Mucosa of descending colon (tissue), 3 donors: ENCODE measurements around the gene PRSS12. TPM values are rescaled to one million over a fixed set of nuclear protein-coding genes. Genes with fewer than 3 reads are reported as not detected.

Source experiments
- ATAC-seq: fragments of 200-7000 bp; cut with Tn5 transposase; one replicate; pipeline ENCODE4 v1.9.1; 2020; ENCODE audit warnings: mild to moderate bottlenecking, moderate library complexity
- DNase-seq, 3 donors: peaks; one replicate each; pipeline ENCODE4 v3.0.0-alpha.2; 2020
- H3K36me3 ChIP-seq: fragments of 200-600 bp; one replicate; pipeline ENCODE4 v1.8.0; 2021; ENCODE audit warnings: low read depth, mild to moderate bottlenecking
- H3K4me1 ChIP-seq: fragments of 200-600 bp; one replicate; pipeline ENCODE4 v1.8.0; 2021; ENCODE audit warnings: low read depth, mild to moderate bottlenecking
- H3K4me3 ChIP-seq: fragments of 200-600 bp; one replicate; pipeline ENCODE4 v1.8.0; 2021; ENCODE audit warnings: mild to moderate bottlenecking
- H3K9me3 ChIP-seq: fragments of 200-600 bp; one replicate; pipeline ENCODE4 v1.8.0; 2021; ENCODE audit warnings: mild to moderate bottlenecking
- intact Hi-C, 2 donors: fragments of 100-400 bp; cut with DNase I in 1 of 2; cut with micrococcal nuclease in 1 of 2; formaldehyde crosslinking; loops; one replicate each; pipeline versions ENCODE4 v1.11.0 to v1.11.1; 2022; cut with DNase I, micrococcal nuclease
- total RNA-seq, 3 donors: library from RNA; stranded (reverse); fragmentation: NEBNext Ultra II Directional in 2 of 3; extraction: Animal tissue kit (Norgen Biotek cat#: 25700) in 2 of 3; gene quantifications; one replicate each; pipeline versions ENCODE4 v1.2.1 to v1.2.4, GENCODE V29; 2021 to 2023
- TF ChIP-seq, protein P1 (sequence below): fragments of 200-600 bp; IDR thresholded peaks from one replicate; pipeline ENCODE4 v1.8.0; 2022; ENCODE audit warnings: antibody characterized with exemption, mild to moderate bottlenecking
- donor health status: DM: no; HTN: no; CAD: no; lungs with moderate emphysema.
- donor health status: DM: no; HTN: no; CAD: no.
- donor health status: DM: no; HTN: yes; CAD: no.

Gene PRSS12
- total RNA-seq, 3 donors from 2014 or later: 12.9 to 41.7 (median 31.1) TPM

DNA sequence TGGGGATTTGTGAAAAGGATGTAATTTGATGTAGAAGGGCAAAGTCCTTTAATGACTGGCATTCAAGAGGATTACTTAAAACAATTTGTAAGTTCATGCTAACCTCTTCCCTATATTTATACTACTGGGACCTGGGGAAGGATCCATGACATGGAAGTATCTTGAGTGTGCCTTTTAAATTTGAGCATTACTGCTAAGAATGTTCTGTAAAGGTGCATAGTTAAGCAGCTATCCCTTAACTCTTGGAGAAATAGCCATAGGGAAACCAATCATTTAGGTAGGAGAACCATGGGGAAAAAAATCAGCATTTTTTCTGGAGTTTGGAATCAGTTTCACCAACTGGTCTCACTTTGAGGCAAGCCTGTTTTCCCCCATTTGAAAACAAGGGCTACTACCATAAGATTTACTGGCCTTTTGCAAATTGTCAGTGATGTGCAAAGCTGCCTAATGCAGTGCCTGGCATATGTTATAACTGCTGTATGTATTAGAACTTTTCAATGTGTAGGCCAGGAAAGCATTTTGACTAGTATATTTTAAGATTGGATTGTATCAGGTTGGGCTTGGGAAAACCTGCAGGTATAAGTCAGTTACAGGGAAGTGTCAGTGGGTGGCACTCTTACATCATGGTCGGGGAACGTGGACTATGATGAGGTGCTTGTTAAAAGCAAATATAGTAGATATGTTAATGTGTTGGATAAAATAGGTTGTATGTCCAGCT is 72.1 kb downstream of the PRSS12 start:
- Histone ChIP-seq H3K9me3 (no peaks in the 10 kb centered on the region), H3K36me3 (no peaks in the 10 kb centered on the region), H3K4me3 (no peak overlapping the region), H3K4me1 (peaks cover 23% of the 10 kb centered on the region)
- TF ChIP-seq, protein P1, sequence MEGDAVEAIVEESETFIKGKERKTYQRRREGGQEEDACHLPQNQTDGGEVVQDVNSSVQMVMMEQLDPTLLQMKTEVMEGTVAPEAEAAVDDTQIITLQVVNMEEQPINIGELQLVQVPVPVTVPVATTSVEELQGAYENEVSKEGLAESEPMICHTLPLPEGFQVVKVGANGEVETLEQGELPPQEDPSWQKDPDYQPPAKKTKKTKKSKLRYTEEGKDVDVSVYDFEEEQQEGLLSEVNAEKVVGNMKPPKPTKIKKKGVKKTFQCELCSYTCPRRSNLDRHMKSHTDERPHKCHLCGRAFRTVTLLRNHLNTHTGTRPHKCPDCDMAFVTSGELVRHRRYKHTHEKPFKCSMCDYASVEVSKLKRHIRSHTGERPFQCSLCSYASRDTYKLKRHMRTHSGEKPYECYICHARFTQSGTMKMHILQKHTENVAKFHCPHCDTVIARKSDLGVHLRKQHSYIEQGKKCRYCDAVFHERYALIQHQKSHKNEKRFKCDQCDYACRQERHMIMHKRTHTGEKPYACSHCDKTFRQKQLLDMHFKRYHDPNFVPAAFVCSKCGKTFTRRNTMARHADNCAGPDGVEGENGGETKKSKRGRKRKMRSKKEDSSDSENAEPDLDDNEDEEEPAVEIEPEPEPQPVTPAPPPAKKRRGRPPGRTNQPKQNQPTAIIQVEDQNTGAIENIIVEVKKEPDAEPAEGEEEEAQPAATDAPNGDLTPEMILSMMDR: peak; percentile 8
- ATAC-seq (peak; percentile 50), DNase-seq (peak in 1 of 3 donors; percentile 69)
- intact Hi-C loops: loop anchor here in 1 of 2 donors (5.0 kb wide), 1 partner anchor 72 kb away; the partner anchor contains the start of gene PRSS12

DNA sequence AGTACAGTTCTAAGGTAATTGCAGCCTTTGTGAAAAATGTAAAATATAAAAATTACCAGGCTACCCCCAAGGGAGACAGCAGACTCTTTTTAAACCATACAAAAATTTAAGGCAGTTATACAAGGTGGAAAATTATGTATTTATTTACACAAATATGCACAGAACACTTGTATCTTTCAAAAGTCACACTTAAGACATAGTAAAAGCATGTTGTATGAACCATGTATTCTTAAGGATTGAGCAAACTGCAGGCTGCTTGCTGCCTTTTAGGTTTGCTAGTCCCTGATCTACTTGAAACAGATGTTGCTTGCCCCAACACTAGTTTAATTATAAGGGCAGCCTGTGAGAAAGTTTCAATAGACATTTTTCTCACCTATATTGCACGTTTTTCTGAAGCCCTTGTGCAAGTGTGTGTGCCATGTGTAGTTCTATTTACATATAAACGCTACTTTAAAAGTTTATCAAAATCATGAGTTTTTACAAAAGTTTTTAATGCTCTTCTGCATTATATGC is 72.8 kb downstream of the PRSS12 start:
- Histone ChIP-seq H3K4me3 (no peak overlapping the region), H3K9me3 (no peaks in the 10 kb centered on the region), H3K36me3 (no peaks in the 10 kb centered on the region), H3K4me1 (peaks cover 23% of the 10 kb centered on the region)
- intact Hi-C loops: loop anchor here in 1 of 2 donors (5.0 kb wide), 1 partner anchor 72 kb away; the partner anchor contains the start of gene PRSS12
- TF ChIP-seq, protein P1: no peak
- ATAC-seq (no peak), DNase-seq (no peak)

DNA sequence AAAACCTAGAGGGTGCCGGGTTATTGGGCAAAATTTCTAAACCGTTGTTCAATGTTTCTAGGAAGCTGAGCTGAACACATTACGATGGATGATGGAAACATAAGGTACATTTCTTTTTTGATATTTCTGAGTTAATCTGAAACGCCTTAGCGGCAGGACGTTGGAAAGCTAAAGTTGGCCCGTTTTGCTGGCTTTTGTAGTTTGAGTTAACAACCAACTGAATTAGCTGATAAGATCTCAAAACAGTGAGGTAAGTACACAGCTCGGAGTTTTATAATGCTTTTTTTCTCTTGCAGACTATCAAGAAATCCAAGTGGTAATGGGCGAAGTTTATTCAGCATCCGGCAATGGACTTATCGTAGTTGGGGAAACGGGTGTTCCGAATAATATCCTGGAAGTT is 73.5 kb downstream of the PRSS12 start:
- intact Hi-C loops: no loop called here
- Histone ChIP-seq H3K4me3 (peak overlapping the region; percentile 52), H3K9me3 (no peaks in the 10 kb centered on the region), H3K36me3 (no peaks in the 10 kb centered on the region), H3K4me1 (peaks cover 23% of the 10 kb centered on the region)
- no peak for ATAC-seq
- TF ChIP-seq, protein P1: no peak
- DNase-seq: peak in 1 of 3 donors; percentile 10

DNA sequence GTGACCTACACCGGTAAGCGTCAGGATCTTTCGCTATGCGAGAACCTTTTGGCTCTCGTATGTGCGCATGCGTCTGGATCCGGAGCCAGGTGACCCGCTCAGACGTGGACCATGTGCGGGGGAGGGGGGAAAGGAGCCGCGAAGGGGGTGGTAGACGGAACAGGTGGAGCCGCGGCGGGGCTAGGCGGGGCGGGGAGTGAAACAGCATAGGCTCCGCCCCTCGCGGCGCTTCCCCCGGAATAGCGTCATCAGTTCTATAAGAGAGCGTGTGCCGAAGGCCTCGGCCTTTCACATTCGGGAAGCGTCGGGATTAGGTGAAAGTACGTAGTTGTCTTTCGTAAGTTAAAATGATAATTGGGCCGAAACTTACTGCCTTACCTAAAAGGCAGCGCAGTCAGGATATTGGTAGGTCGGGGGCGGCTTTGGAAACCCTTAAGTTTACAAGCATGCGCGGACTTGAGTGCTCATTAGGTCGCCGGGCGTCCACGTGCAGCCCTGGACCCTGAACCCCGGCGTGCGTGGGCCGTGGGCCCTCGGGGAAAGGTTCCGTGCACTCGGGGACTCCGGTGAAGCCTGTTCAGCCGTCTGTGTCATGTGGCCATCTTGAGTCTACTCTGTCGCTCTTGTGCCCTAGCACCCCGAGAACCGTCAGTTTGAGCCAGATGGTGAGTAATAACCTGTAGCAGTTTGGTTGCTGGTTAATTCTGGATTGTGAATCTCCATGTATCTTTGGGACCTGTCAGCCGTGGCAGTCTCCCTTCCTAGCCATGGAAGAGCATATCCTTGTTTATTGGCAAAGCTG is 74.1 kb downstream of the PRSS12 start:
- H3K9me3 ChIP-seq: no peaks in the 10 kb centered on the region
- TF ChIP-seq, protein P1: no peak
- no peaks in the 10 kb centered on the region for H3K36me3 ChIP-seq
- peak overlapping the region; percentile 52 for H3K4me3 ChIP-seq
- peaks cover 23% of the 10 kb centered on the region for H3K4me1 ChIP-seq
- ATAC-seq (peak; percentile 95), DNase-seq (peak; percentile 98 to 99 (median 98))
- intact Hi-C loops: no loop called here

DNA sequence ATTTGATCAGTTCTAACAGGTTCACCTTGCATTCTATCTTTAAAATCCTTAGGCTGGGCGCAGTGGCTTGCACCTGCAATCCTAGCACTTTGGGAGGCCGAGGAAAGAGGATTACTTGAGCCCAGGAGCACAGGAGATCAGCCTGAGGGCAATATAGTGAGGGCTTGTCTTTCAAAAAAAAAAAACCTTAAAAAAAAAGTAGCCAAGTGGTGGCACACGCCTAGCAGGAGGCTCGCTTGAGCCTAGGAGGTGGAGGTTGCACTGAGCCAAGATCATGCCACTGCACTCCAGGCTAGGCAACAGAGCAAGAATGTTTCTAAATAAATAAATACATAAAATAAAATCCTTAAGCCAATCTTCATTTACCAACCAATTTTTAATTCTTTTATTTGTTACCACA is 75.6 kb downstream of the PRSS12 start:
- peak in 2 of 3 donors; percentile 39 to 40 for DNase-seq
- TF ChIP-seq, protein P1: no peak
- H3K9me3 ChIP-seq: no peaks in the 10 kb centered on the region
- no peak overlapping the region for H3K4me3 ChIP-seq
- peaks cover 23% of the 10 kb centered on the region for H3K4me1 ChIP-seq
- ATAC-seq: no peak
- intact Hi-C loops: no loop called here
- H3K36me3 ChIP-seq: no peaks in the 10 kb centered on the region
